Suprapubic skin (tissue), 4 donors: ENCODE results near the gene NTN3.

Source experiments
- POLR2A ChIP-seq, 2 donors: fragments of 450-650 bp; IDR thresholded peaks; one replicate each; pipeline ENCODE4 v1.6.1; 2017; ENCODE audit warnings: antibody characterized with exemption in 2 of 2, mild to moderate bottlenecking in 2 of 2, moderate library complexity in 2 of 2
- POLR2AphosphoS5 ChIP-seq, 3 donors: sonication (generic); formaldehyde crosslinking; IDR thresholded peaks; one replicate each; pipeline ENCODE4 v1.6.1; 2017; ENCODE audit warnings: antibody characterized with exemption in 3 of 3
- TF ChIP-seq, protein P1 (sequence below), 2 donors: fragments of 200-600 bp in 1 of 2; fragments of 450-650 bp in 1 of 2; sonication (generic) in 1 of 2; IDR thresholded peaks; one replicate each; pipeline ENCODE4 v1.5.1; 2016 to 2019; ENCODE audit warnings: antibody characterized with exemption in 2 of 2, mild to moderate bottlenecking in 1 of 2, moderate library complexity in 1 of 2

DNA sequence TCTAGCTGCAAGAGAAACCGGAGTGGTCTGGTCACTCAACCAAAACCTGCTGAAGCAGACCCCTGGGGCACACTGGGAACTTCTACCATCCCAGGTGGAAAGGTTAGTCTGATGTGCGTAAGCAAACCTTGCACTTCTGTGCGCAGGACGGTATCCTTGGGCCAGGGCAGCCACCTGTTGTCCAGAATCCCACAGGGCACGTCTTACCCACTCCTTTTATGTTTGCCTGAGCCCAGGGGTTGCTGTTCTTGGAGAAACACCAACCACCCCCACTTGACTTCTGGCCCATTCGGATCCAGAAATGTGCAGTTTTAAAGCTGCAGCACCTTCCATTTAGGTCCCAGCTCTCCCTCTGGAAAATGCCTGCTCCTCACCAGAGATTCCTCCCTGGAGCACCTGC is 22.5 kb downstream of the NTN3 start:
- TF ChIP-seq POLR2AphosphoS5 (IDR thresholded peaks at IDR 0.05) (no peak), POLR2A (IDR thresholded peaks at IDR 0.05) (no peak)
- TF ChIP-seq, protein P1, sequence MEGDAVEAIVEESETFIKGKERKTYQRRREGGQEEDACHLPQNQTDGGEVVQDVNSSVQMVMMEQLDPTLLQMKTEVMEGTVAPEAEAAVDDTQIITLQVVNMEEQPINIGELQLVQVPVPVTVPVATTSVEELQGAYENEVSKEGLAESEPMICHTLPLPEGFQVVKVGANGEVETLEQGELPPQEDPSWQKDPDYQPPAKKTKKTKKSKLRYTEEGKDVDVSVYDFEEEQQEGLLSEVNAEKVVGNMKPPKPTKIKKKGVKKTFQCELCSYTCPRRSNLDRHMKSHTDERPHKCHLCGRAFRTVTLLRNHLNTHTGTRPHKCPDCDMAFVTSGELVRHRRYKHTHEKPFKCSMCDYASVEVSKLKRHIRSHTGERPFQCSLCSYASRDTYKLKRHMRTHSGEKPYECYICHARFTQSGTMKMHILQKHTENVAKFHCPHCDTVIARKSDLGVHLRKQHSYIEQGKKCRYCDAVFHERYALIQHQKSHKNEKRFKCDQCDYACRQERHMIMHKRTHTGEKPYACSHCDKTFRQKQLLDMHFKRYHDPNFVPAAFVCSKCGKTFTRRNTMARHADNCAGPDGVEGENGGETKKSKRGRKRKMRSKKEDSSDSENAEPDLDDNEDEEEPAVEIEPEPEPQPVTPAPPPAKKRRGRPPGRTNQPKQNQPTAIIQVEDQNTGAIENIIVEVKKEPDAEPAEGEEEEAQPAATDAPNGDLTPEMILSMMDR (IDR thresholded peaks at IDR 0.05): no peak
